ENCODE data around the gene CCDC157.

The CCDC157 gene

DNA sequence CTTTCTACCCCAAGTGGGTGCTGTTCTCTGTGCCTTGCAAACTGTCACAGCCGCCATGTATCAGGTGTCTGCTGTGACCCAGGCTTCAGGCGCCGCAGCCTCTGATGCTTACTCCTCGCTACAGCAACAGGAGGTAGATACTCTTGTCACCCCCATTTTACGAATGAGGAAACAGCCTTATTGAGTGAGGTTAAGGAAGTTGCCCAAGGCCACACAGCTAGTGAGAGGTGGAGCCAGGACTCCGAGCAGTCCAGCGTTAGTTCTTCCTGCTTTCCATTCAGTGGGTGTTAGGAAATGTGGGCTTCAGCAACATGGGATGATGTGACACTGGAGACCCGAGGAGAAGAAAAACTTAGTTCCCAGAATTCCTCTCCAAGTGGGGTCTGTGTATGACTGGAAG, 16.1 kb downstream of the CCDC157 start:
- no peak for DNase-seq (ENCODE audit: low read depth, low spot score)
- TF ChIP-seq SUZ12 (IDR thresholded peaks at IDR 0.05; ENCODE audit: extremely low read depth, insufficient read depth, insufficient read length), result no peak
- no peak for TF ChIP-seq ZNF274 (IDR thresholded peaks at IDR 0.05; ENCODE audit: low read depth, low read length)
- TF ChIP-seq YY1 (IDR thresholded peaks at IDR 0.05; ENCODE audit: insufficient read depth, insufficient read length), result no peak

GRCh38 chr22:30373331-30374325, 16.8 kb downstream of the CCDC157 start:
- peaks cover 4% of the 10 kb centered on the region for H3K4me1 ChIP-seq (ENCODE audit: insufficient read depth, insufficient read length)
- H3K9ac ChIP-seq (ENCODE audit: insufficient read length, low read depth), result no peak overlapping the region
- no peaks in the 10 kb centered on the region for H3K9me3 ChIP-seq (ENCODE audit: insufficient read depth, low read length)
- peaks cover 20% of the 10 kb centered on the region for H3K36me3 ChIP-seq (ENCODE audit: insufficient read depth, insufficient read length, low read length)
- TF ChIP-seq ZNF274 (IDR thresholded peaks at IDR 0.05; ENCODE audit: low read depth, low read length) (no peak), YY1 (IDR thresholded peaks at IDR 0.05; ENCODE audit: insufficient read depth, insufficient read length) (no peak), SUZ12 (IDR thresholded peaks at IDR 0.05; ENCODE audit: extremely low read depth, insufficient read depth, insufficient read length) (no peak)
- no peak overlapping the region for H3K4me3 ChIP-seq (ENCODE audit: insufficient read length, low read depth)
- H3K27me3 ChIP-seq (ENCODE audit: insufficient read depth, insufficient read length), result no peaks in the 10 kb centered on the region
- no peak for DNase-seq (ENCODE audit: low read depth, low spot score)

More for the DNA sequence above, 16.1 kb downstream of the CCDC157 start:
- Histone ChIP-seq H3K4me3 (ENCODE audit: insufficient read length, low read depth) (no peak overlapping the region), H3K27me3 (ENCODE audit: insufficient read depth, insufficient read length) (no peaks in the 10 kb centered on the region), H3K4me1 (ENCODE audit: insufficient read depth, insufficient read length) (peaks cover 4% of the 10 kb centered on the region), H3K9me3 (ENCODE audit: insufficient read depth, low read length) (no peaks in the 10 kb centered on the region), H3K36me3 (ENCODE audit: insufficient read depth, insufficient read length, low read length) (peaks cover 21% of the 10 kb centered on the region), H3K9ac (ENCODE audit: insufficient read length, low read depth) (no peak overlapping the region)

DNA sequence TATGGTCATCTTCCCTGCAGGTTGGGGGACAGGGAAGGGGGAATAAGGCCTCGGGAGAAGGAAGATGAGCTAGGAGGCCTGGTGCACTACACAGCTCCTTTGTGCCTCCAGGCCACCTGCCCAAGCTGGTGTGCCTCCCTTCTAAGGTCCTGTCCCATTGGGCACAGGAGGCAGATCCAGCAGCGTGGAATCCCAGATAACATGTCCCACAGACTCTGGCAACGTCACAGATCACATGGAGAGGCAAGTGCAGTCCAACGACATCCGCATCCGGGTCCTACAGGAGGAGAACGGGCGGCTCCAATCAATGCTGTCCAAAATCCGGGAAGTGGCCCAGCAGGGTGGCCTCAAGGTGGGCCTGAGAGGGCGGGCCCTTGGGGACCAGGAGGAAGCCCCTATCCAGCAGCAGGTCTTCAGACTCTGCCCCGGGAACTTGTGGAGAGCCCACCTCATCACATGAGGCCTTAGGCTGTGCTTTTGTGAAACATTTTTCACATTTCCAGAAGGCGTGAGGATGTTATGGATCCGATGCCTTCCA, 18.6 kb downstream of the CCDC157 start:
- Histone ChIP-seq H3K4me1 (ENCODE audit: insufficient read depth, insufficient read length) (peaks cover 4% of the 10 kb centered on the region), H3K9ac (ENCODE audit: insufficient read length, low read depth) (no peak overlapping the region), H3K27me3 (ENCODE audit: insufficient read depth, insufficient read length) (no peaks in the 10 kb centered on the region), H3K4me3 (ENCODE audit: insufficient read length, low read depth) (no peak overlapping the region), H3K36me3 (ENCODE audit: insufficient read depth, insufficient read length, low read length) (peaks cover 33% of the 10 kb centered on the region), H3K9me3 (ENCODE audit: insufficient read depth, low read length) (no peaks in the 10 kb centered on the region)
- TF ChIP-seq SUZ12 (IDR thresholded peaks at IDR 0.05; ENCODE audit: extremely low read depth, insufficient read depth, insufficient read length) (no peak), YY1 (IDR thresholded peaks at IDR 0.05; ENCODE audit: insufficient read depth, insufficient read length) (no peak), ZNF274 (IDR thresholded peaks at IDR 0.05; ENCODE audit: low read depth, low read length) (no peak)
- no peak for DNase-seq (ENCODE audit: low read depth, low spot score)

DNA sequence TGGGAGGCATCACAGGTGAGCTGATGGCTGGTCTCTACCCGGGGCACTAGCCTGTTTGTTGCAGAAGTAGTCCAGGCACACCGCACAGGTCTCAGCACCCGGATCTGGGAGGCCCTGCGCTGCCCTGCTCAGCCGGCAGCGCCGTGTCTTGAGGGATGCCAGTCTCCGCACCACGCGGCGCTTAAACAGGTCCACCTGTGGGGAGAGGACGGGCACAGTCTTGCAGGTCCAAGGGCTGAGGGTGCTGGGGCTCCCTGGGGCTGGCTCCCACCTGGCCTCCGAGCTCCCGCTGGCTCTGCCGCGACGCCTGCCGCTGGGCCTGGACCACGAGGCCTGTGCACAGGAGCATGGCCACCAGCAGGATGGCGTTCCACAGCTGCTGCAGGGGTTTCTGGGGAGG, 23.2 kb downstream of the CCDC157 start:
- Histone ChIP-seq H3K4me3 (ENCODE audit: insufficient read length, low read depth) (no peak overlapping the region), H3K36me3 (ENCODE audit: insufficient read depth, insufficient read length, low read length) (peaks cover 62% of the 10 kb centered on the region), H3K9me3 (ENCODE audit: insufficient read depth, low read length) (no peaks in the 10 kb centered on the region), H3K4me1 (ENCODE audit: insufficient read depth, insufficient read length) (no peaks in the 10 kb centered on the region), H3K9ac (ENCODE audit: insufficient read length, low read depth) (no peak overlapping the region), H3K27me3 (ENCODE audit: insufficient read depth, insufficient read length) (no peaks in the 10 kb centered on the region)
- DNase-seq (ENCODE audit: low read depth, low spot score), result no peak
- TF ChIP-seq YY1 (IDR thresholded peaks at IDR 0.05; ENCODE audit: insufficient read depth, insufficient read length) (no peak), ZNF274 (IDR thresholded peaks at IDR 0.05; ENCODE audit: low read depth, low read length) (no peak), SUZ12 (IDR thresholded peaks at IDR 0.05; ENCODE audit: extremely low read depth, insufficient read depth, insufficient read length) (no peak)

DNA sequence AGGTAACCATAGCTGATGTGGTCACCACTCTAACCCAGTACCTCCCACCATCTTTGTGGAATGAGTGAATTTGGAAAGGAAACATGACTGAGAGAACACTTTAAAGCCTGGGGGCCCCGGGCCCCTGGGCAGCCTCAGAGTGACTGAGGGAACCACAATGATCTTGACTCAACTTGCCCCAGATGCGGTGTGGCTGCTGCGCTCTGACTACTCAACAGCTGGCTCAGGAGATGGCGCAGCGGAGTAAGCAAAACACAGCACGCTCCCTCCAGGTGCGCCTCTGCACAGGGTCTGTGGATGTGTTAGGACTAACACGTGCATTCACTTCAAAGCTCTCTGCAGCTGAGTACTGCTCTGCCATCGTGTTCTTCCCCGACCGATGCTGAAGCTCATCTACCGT, 24.5 kb downstream of the CCDC157 start:
- no peaks in the 10 kb centered on the region for H3K9me3 ChIP-seq (ENCODE audit: insufficient read depth, low read length)
- H3K9ac ChIP-seq (ENCODE audit: insufficient read length, low read depth), result no peak overlapping the region
- peaks cover 5% of the 10 kb centered on the region for H3K4me1 ChIP-seq (ENCODE audit: insufficient read depth, insufficient read length)
- no peak for DNase-seq (ENCODE audit: low read depth, low spot score)
- H3K36me3 ChIP-seq (ENCODE audit: insufficient read depth, insufficient read length, low read length), result peaks cover 60% of the 10 kb centered on the region
- no peaks in the 10 kb centered on the region for H3K27me3 ChIP-seq (ENCODE audit: insufficient read depth, insufficient read length)
- TF ChIP-seq YY1 (IDR thresholded peaks at IDR 0.05; ENCODE audit: insufficient read depth, insufficient read length), result no peak
- no peak for TF ChIP-seq SUZ12 (IDR thresholded peaks at IDR 0.05; ENCODE audit: extremely low read depth, insufficient read depth, insufficient read length)
- no peak for TF ChIP-seq ZNF274 (IDR thresholded peaks at IDR 0.05; ENCODE audit: low read depth, low read length)
- no peak overlapping the region for H3K4me3 ChIP-seq (ENCODE audit: insufficient read length, low read depth)

DNA sequence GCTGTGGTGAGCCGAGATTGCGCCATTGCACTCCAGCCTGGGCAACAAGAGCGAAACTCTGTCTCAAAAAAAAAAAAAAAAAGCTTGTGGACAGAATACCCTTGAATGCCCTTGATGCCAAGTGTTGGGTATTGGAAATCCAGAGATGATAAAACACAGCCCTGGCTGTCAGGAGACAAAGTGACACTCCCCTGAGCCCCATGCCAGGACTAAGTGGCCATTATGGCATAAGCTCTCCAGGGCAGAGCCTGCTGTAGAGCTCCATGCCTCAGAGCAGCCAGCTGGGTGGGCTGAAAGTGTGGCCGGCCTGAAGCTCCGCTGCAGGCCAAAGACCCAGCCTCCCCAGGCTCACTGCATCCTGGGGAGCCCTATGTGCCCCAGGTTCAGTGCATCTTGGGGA, 25.5 kb downstream of the CCDC157 start:
- Histone ChIP-seq H3K27me3 (ENCODE audit: insufficient read depth, insufficient read length) (no peaks in the 10 kb centered on the region), H3K9ac (ENCODE audit: insufficient read length, low read depth) (no peak overlapping the region), H3K9me3 (ENCODE audit: insufficient read depth, low read length) (no peaks in the 10 kb centered on the region), H3K36me3 (ENCODE audit: insufficient read depth, insufficient read length, low read length) (peaks cover 54% of the 10 kb centered on the region), H3K4me1 (ENCODE audit: insufficient read depth, insufficient read length) (peaks cover 8% of the 10 kb centered on the region), H3K4me3 (ENCODE audit: insufficient read length, low read depth) (no peak overlapping the region)
- no peak for DNase-seq (ENCODE audit: low read depth, low spot score)
- TF ChIP-seq ZNF274 (IDR thresholded peaks at IDR 0.05; ENCODE audit: low read depth, low read length) (no peak), YY1 (IDR thresholded peaks at IDR 0.05; ENCODE audit: insufficient read depth, insufficient read length) (no peak)

DNA sequence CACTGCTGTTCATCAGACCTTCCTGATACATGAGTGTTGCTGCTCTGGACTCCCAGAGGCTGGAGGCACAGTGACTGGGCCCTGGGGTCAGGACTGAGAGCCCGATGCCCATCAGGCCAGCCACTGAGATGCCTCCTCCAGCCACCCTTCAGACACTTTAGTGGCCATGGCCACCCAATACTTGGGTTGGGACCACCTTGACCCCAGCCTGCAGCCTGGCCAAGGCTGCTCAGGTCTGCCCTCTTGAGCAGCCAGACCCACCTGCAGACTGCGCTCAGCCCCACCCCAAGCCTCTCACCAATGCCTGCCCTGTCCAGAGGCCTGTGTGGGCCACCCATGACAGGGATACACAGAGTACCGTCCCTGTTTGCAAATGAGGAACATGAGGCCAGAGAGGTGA, 26.3 kb downstream of the CCDC157 start:
- peaks cover 47% of the 10 kb centered on the region for H3K36me3 ChIP-seq (ENCODE audit: insufficient read depth, insufficient read length, low read length)
- H3K4me1 ChIP-seq (ENCODE audit: insufficient read depth, insufficient read length), result peaks cover 8% of the 10 kb centered on the region
- no peaks in the 10 kb centered on the region for H3K9me3 ChIP-seq (ENCODE audit: insufficient read depth, low read length)
- H3K4me3 ChIP-seq (ENCODE audit: insufficient read length, low read depth), result no peak overlapping the region
- DNase-seq (ENCODE audit: low read depth, low spot score), result no peak
- H3K9ac ChIP-seq (ENCODE audit: insufficient read length, low read depth), result no peak overlapping the region
- no peak for TF ChIP-seq SUZ12 (IDR thresholded peaks at IDR 0.05; ENCODE audit: extremely low read depth, insufficient read depth, insufficient read length)
- TF ChIP-seq ZNF274 (IDR thresholded peaks at IDR 0.05; ENCODE audit: low read depth, low read length), result no peak
- no peak for TF ChIP-seq YY1 (IDR thresholded peaks at IDR 0.05; ENCODE audit: insufficient read depth, insufficient read length)
- no peaks in the 10 kb centered on the region for H3K27me3 ChIP-seq (ENCODE audit: insufficient read depth, insufficient read length)
